ENCODE data around the gene TPST1.
"Not testable (repeated sequence)": the region's sequence is repeated elsewhere in the genome, so short reads cannot be mapped to it uniquely, and the experiment has no call there.

The TPST1 gene

GRCh38 chr7:66323114-66323796 lies 118.1 kb downstream of the TPST1 start:
- Histone ChIP-seq H3K36me3 (no peaks in the 10 kb centered on the region), H3K27ac (no peak overlapping the region), H3K4me3 (ENCODE audit: low read depth, low read length) (no peak overlapping the region), H3K27me3 (ENCODE audit: insufficient read depth, low read depth, severe bottlenecking) (no peaks in the 10 kb centered on the region), H3K9me3 (ENCODE audit: severe bottlenecking) (peaks cover 4% of the 10 kb centered on the region)
- no peak for TF ChIP-seq CTCF (IDR thresholded peaks at IDR 0.05; ENCODE audit: low read depth, low read length)
- DNase-seq, result no peak

DNA sequence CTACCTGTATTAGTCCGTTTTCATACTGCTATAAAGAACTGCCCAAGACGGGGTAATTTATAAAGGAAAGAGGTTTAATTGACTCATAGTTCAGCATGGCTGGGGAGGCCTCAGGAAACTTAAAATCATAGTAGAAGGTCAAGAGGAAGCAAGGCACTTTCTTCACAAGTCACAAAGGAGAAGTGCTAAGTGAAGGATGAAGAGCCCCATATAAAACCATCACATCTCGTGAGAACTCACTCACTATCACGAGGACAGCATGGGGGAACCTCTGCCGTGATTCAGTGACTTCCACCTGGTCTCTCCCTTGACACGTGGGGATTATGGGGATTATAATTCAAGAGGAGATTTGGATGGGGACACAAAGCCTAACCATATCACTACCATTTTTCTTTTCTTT lies 119.9 kb downstream of the TPST1 start:
- H3K9me3 ChIP-seq (ENCODE audit: severe bottlenecking); H3K27ac ChIP-seq; DNase-seq; H3K27me3 ChIP-seq (ENCODE audit: insufficient read depth, low read depth, severe bottlenecking); H3K36me3 ChIP-seq; H3K4me3 ChIP-seq (ENCODE audit: low read depth, low read length): not testable (repeated sequence)

GRCh38 chr7:66326501-66327215 lies 121.5 kb downstream of the TPST1 start:
- no peak for DNase-seq
- Histone ChIP-seq H3K27ac (no peak overlapping the region), H3K9me3 (ENCODE audit: severe bottlenecking) (no peaks in the 10 kb centered on the region), H3K36me3 (no peaks in the 10 kb centered on the region), H3K27me3 (ENCODE audit: insufficient read depth, low read depth, severe bottlenecking) (no peaks in the 10 kb centered on the region), H3K4me3 (ENCODE audit: low read depth, low read length) (no peak overlapping the region)
- no peak for TF ChIP-seq CTCF (IDR thresholded peaks at IDR 0.05; ENCODE audit: low read depth, low read length)

GRCh38 chr7:66330961-66331360 lies 125.8 kb downstream of the TPST1 start:
- no peak for TF ChIP-seq CTCF (IDR thresholded peaks at IDR 0.05; ENCODE audit: low read depth, low read length)
- Histone ChIP-seq H3K4me3 (ENCODE audit: low read depth, low read length) (no peak overlapping the region), H3K9me3 (ENCODE audit: severe bottlenecking) (no peaks in the 10 kb centered on the region), H3K27ac (no peak overlapping the region), H3K36me3 (no peaks in the 10 kb centered on the region), H3K27me3 (ENCODE audit: insufficient read depth, low read depth, severe bottlenecking) (no peaks in the 10 kb centered on the region)
- no peak for DNase-seq

GRCh38 chr7:66331883-66332282 lies 126.7 kb downstream of the TPST1 start:
- H3K27ac ChIP-seq, result no peak overlapping the region
- TF ChIP-seq CTCF (IDR thresholded peaks at IDR 0.05; ENCODE audit: low read depth, low read length), result no peak
- DNase-seq, result no peak
- no peaks in the 10 kb centered on the region for H3K9me3 ChIP-seq (ENCODE audit: severe bottlenecking)
- no peak overlapping the region for H3K4me3 ChIP-seq (ENCODE audit: low read depth, low read length)
- no peaks in the 10 kb centered on the region for H3K36me3 ChIP-seq
- no peaks in the 10 kb centered on the region for H3K27me3 ChIP-seq (ENCODE audit: insufficient read depth, low read depth, severe bottlenecking)

DNA sequence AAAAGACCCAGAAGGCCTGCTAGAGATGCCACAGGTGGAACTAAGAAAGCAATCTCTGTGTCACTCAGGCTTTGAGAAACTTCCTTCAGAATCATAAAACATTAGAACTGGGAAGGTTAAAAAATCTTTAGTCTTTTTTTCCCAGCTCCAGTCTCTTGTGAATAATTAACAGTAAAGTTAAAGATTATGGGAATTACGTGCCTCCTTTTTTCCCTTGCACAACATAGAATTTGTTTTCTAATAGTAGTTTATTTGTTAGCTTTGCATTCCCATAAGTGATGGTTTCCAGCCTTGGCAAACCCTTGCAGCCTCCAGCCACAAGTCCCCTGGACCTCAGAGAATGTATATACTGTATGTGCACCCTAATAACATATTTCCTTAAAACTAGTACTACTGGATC lies 128.3 kb downstream of the TPST1 start:
- DNase-seq, result no peak
- Histone ChIP-seq H3K27ac (no peak overlapping the region), H3K9me3 (ENCODE audit: severe bottlenecking) (no peaks in the 10 kb centered on the region), H3K4me3 (ENCODE audit: low read depth, low read length) (no peak overlapping the region), H3K27me3 (ENCODE audit: insufficient read depth, low read depth, severe bottlenecking) (no peaks in the 10 kb centered on the region), H3K36me3 (no peaks in the 10 kb centered on the region)
- no peak for TF ChIP-seq CTCF (IDR thresholded peaks at IDR 0.05; ENCODE audit: low read depth, low read length)
